ENCODE results near the gene MAP7D2. TPM values are rescaled to one million over a fixed set of nuclear protein-coding genes. Genes with fewer than 3 reads are reported as not detected.

The MAP7D2 gene
- total RNA-seq, 3 donors from 2014 or later, result 0.48 to 2.2 (median 1.3) TPM

- no peak for DNase-seq (ENCODE audit: low spot score in 2 of 2)
- H3K9me3 ChIP-seq, result peaks cover 0 to 17% of the 10 kb centered on the region in 2 donors
- peaks cover 0 to 22% of the 10 kb centered on the region in 2 donors for H3K27me3 ChIP-seq
- intact Hi-C loops (cut with DNase I; ENCODE audit: low total_unique reads), result no loop called here
- no peaks in the 10 kb centered on the region for H3K4me1 ChIP-seq
- H3K36me3 ChIP-seq, result no peaks in the 10 kb centered on the region
- no peak for TF ChIP-seq CTCF (IDR thresholded peaks at IDR 0.05)
- TF ChIP-seq POLR2A (IDR thresholded peaks at IDR 0.05), result no peak
- no peak for TF ChIP-seq POLR2AphosphoS5 (IDR thresholded peaks at IDR 0.05)
- H3K27ac ChIP-seq, result no peak overlapping the region
- no peak overlapping the region for H3K4me3 ChIP-seq
These were observed 100.6 kb downstream of the MAP7D2 start for GRCh38 chrX:20015945-20016615.

DNA sequence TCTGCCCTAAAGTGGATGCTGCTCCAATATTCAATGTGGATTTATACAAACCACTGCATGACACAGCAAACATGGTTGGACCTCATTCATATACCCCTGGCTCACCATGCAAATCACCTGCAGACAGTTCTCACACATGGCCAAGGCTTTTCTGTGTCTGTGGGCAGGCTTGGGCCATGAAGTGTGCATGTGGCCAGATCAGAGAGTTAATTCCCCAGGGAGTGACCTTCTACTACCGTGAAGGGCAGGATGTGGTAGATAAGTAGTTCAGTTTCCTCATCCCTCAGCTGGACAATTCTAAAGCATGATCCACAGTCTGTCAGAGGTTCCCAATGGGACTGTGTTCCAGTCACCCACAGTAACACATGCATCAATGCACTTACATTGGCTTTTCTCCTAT lies 101.3 kb downstream of the MAP7D2 start:
- H3K27me3 ChIP-seq, result peaks cover 0 to 19% of the 10 kb centered on the region in 2 donors
- H3K36me3 ChIP-seq, result no peaks in the 10 kb centered on the region
- H3K27ac ChIP-seq, result no peak overlapping the region
- no peak overlapping the region for H3K4me3 ChIP-seq
- intact Hi-C loops (cut with DNase I; ENCODE audit: low total_unique reads), result no loop called here
- DNase-seq (ENCODE audit: low spot score in 2 of 2), result no peak
- peaks cover 0 to 17% of the 10 kb centered on the region in 2 donors for H3K9me3 ChIP-seq
- H3K4me1 ChIP-seq, result no peaks in the 10 kb centered on the region
- no peak for TF ChIP-seq CTCF (IDR thresholded peaks at IDR 0.05)
- no peak for TF ChIP-seq POLR2A (IDR thresholded peaks at IDR 0.05)
- no peak for TF ChIP-seq POLR2AphosphoS5 (IDR thresholded peaks at IDR 0.05)

DNA sequence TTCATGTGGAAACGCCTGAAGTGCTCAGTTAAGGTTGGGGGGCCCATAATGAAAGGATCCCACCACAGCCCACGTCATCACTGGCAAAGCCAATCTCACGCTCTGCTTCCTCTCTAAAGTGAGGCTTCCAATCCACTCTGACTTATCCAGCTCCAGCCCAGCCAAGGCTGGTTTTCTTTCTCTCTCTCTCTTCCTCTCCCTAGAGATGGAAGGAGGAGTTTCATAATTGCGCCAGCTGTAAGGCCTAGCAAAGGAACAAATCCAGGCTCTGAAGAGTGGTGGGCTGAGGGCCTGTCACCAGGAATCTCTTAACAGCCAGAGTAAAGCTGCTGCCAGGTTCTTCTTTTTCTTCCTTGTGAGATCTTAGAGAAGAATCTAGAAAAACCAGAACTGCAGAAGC lies 105.1 kb downstream of the MAP7D2 start:
- no peak overlapping the region for H3K4me3 ChIP-seq
- TF ChIP-seq CTCF (IDR thresholded peaks at IDR 0.05) (no peak), POLR2A (IDR thresholded peaks at IDR 0.05) (no peak), POLR2AphosphoS5 (IDR thresholded peaks at IDR 0.05) (no peak)
- intact Hi-C loops (cut with DNase I; ENCODE audit: low total_unique reads), result no loop called here
- no peak for DNase-seq (ENCODE audit: low spot score in 2 of 2)
- H3K27me3 ChIP-seq, result peaks cover 0 to 9% of the 10 kb centered on the region in 2 donors
- no peaks in the 10 kb centered on the region for H3K36me3 ChIP-seq
- no peak overlapping the region for H3K27ac ChIP-seq
- no peaks in the 10 kb centered on the region for H3K4me1 ChIP-seq
- H3K9me3 ChIP-seq, result peaks cover 0 to 17% of the 10 kb centered on the region in 2 donors

- DNase-seq (ENCODE audit: low spot score in 2 of 2), result no peak
- Histone ChIP-seq H3K4me3 (no peak overlapping the region), H3K4me1 (no peaks in the 10 kb centered on the region), H3K27ac (no peak overlapping the region), H3K36me3 (no peaks in the 10 kb centered on the region), H3K27me3 (peaks cover 0 to 20% of the 10 kb centered on the region in 2 donors), H3K9me3 (no peaks in the 10 kb centered on the region)
- TF ChIP-seq CTCF (IDR thresholded peaks at IDR 0.05), result no peak
- TF ChIP-seq POLR2AphosphoS5 (IDR thresholded peaks at IDR 0.05), result no peak
- intact Hi-C loops (cut with DNase I; ENCODE audit: low total_unique reads), result no loop called here
These were observed 108.6 kb downstream of the MAP7D2 start for GRCh38 chrX:20007962-20008622.

DNA sequence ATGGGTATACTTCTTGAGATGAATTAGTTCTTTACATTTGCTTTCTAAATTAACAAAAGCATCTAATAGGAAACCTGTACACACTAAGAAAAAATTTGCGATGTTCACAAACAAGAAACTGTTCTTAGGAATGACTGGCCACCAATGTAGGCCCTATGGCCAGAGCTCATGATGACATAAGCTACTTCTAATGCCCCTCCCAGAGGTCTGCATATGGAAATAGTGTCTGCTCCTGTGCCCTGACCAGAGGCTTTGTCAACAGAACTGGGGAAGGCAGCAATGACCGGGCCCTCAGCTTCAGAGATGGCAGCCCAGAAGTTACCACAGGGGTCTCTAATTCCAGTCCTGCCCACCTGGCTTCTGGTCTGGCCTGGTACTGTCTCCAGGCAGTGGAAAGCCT lies 110.8 kb downstream of the MAP7D2 start:
- no peaks in the 10 kb centered on the region for H3K9me3 ChIP-seq
- TF ChIP-seq POLR2A (IDR thresholded peaks at IDR 0.05) (no peak), POLR2AphosphoS5 (IDR thresholded peaks at IDR 0.05) (no peak), CTCF (IDR thresholded peaks at IDR 0.05) (no peak)
- intact Hi-C loops (cut with DNase I; ENCODE audit: low total_unique reads), result no loop called here

More for the DNA sequence above, 110.8 kb downstream of the MAP7D2 start:
- Histone ChIP-seq H3K36me3 (no peaks in the 10 kb centered on the region), H3K27ac (no peak overlapping the region), H3K27me3 (peaks cover 0 to 25% of the 10 kb centered on the region in 2 donors), H3K4me1 (no peaks in the 10 kb centered on the region), H3K4me3 (no peak overlapping the region)
- DNase-seq (ENCODE audit: low spot score in 2 of 2), result no peak

Data from breast epithelium (tissue), 4 donors.